ENCODE data around the gene LPP.

DNA sequence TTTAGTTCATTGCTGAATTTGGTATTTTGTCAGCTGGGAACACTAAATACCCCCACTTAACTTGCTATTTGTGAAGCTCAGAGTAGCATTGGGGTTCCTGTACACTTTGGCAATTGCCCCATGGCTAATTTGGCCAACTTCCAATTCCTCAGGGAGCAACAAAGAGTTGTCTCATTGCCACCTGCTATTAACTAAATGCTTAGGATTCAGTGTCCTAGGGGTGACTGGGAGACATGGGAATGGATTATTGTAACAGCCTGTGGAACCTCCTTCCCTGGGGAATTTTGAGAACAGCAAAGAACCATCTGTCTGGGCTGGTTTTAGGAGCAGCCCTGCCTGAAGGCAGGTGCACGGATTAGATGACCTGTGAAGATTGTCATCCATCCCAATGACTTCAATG is 580.4 kb downstream of the LPP start:
- TF ChIP-seq, protein P1, sequence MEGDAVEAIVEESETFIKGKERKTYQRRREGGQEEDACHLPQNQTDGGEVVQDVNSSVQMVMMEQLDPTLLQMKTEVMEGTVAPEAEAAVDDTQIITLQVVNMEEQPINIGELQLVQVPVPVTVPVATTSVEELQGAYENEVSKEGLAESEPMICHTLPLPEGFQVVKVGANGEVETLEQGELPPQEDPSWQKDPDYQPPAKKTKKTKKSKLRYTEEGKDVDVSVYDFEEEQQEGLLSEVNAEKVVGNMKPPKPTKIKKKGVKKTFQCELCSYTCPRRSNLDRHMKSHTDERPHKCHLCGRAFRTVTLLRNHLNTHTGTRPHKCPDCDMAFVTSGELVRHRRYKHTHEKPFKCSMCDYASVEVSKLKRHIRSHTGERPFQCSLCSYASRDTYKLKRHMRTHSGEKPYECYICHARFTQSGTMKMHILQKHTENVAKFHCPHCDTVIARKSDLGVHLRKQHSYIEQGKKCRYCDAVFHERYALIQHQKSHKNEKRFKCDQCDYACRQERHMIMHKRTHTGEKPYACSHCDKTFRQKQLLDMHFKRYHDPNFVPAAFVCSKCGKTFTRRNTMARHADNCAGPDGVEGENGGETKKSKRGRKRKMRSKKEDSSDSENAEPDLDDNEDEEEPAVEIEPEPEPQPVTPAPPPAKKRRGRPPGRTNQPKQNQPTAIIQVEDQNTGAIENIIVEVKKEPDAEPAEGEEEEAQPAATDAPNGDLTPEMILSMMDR (IDR thresholded peaks at IDR 0.05; ENCODE audit: borderline replicate concordance, extremely low read depth, low read length, poor library complexity, severe bottlenecking), result no peak
- TF ChIP-seq EZH2 (IDR thresholded peaks at IDR 0.05; ENCODE audit: borderline replicate concordance, low read depth, low read length, severe bottlenecking), result no peak

Measured in DND-41 (cell line).